ENCODE data around the gene TDRD7. TPM values are rescaled to one million over a fixed set of nuclear protein-coding genes. Genes with fewer than 3 reads are reported as not detected.

Gene TDRD7
- total RNA-seq, 1 donor from 2014 or later, result 9.4 TPM

DNA sequence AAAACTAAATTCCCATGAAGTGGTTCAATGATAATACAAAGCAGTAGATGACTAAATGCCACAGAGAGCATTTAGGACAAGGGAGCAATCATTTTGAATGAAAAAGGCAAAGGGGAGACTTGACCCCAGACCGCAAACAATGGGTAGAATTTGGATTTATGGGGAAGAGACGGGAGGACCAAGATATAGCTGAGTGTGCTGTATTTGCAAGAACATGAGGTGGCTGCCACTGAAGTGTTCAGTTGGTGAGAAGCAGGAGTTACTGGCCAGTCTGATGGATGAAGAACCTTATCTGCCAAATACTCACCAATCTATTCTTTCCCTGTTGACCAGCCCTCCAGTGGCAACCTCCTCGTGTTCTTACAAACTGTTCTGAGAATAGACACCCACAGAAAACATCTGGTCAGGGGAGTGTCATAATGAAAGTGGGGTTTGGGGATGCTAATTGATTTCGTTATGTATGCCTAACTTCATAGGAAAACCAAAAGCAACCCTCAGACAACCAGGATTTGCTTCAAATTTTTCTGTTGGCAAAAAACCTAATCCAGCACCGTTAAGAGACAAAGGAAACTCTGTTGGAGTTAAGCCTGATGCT lies 19.8 kb downstream of the TDRD7 start:
- DNase-seq (ENCODE audit: low read depth), result no peak
- H3K4me3 ChIP-seq (ENCODE audit: low read depth, low read length), result no peak overlapping the region
- TF ChIP-seq CTCF (conservative IDR thresholded peaks at IDR 0.05; ENCODE audit: low read depth, low read length), result no peak

DNA sequence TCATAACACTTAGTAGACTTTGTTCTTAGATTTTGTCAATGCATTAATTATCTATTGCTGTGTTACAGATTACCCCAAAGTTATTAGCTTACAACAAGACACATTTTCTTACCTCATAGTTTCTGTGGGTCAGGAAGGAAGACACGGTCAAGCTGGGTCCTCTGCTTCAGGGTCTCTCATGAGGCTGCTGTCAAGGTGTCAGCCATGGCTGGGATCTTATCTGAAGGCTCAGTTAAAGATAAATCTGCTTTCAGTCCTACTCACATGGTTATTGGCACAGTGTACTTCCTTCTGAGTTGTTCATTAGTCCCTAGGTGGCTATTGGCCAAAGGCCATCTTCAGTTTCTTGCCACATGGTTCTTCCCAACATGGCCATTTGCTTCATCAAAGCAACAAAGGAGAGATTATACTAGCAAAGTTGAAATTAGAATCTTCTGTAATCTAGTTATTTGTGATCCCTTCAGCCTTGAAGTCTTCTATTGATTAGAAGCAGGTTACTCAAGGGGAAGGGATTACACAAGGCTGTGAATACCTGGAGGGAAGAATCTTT lies 25.2 kb downstream of the TDRD7 start:
- DNase-seq (ENCODE audit: low read depth), result peak; percentile 7
- no peak overlapping the region for H3K4me3 ChIP-seq (ENCODE audit: low read depth, low read length)
- no peak for TF ChIP-seq CTCF (conservative IDR thresholded peaks at IDR 0.05; ENCODE audit: low read depth, low read length)

DNA sequence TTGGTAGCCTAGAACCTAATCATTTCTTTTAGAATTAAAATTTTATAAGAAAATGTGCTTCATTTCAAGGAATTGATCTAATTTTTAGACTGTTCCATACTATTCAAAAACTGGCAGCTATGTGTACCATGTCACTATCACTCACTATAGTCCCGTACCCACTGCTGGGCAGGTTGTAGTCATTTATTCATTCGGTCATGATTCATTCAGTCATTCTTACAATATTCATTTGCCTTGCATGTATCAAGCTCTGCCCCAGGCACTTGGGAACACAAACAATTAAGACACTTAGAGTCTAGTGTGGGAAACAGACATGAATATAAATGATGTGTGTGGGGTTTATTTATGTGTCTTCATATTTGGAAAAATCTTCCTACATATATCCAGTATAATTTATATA lies 26.4 kb downstream of the TDRD7 start:
- no peak for TF ChIP-seq CTCF (conservative IDR thresholded peaks at IDR 0.05; ENCODE audit: low read depth, low read length)
- DNase-seq (ENCODE audit: low read depth), result no peak
- H3K4me3 ChIP-seq (ENCODE audit: low read depth, low read length), result no peak overlapping the region

- no peak for TF ChIP-seq CTCF (conservative IDR thresholded peaks at IDR 0.05; ENCODE audit: low read depth, low read length)
- no peak overlapping the region for H3K4me3 ChIP-seq (ENCODE audit: low read depth, low read length)
- no peak for DNase-seq (ENCODE audit: low read depth)
Observed at GRCh38 chr9:97438666-97439065, 26.8 kb downstream of the TDRD7 start.

GRCh38 chr9:97440160-97440559 lies 28.3 kb downstream of the TDRD7 start:
- H3K4me3 ChIP-seq (ENCODE audit: low read depth, low read length), result no peak overlapping the region
- DNase-seq (ENCODE audit: low read depth), result no peak
- no peak for TF ChIP-seq CTCF (conservative IDR thresholded peaks at IDR 0.05; ENCODE audit: low read depth, low read length)

DNA sequence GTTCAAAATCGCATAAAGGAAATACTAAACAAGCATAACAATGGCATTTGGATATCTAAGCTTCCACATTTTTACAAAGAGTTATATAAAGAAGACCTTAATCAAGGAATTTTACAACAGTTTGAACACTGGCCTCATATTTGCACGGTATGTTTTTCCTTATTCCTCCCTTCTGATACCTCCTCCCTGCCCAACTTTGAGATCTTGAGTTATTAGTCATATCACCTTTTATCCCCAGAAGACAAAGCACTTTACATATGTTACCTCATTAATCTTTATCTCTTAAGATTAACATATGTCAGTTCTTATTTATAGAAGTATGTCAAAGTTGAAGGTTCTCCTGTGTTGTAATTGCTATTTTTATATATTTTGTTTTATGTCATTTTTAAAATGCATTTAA lies 29.8 kb downstream of the TDRD7 start:
- no peak for TF ChIP-seq CTCF (conservative IDR thresholded peaks at IDR 0.05; ENCODE audit: low read depth, low read length)
- DNase-seq (ENCODE audit: low read depth), result no peak
- H3K4me3 ChIP-seq (ENCODE audit: low read depth, low read length), result no peak overlapping the region

DNA sequence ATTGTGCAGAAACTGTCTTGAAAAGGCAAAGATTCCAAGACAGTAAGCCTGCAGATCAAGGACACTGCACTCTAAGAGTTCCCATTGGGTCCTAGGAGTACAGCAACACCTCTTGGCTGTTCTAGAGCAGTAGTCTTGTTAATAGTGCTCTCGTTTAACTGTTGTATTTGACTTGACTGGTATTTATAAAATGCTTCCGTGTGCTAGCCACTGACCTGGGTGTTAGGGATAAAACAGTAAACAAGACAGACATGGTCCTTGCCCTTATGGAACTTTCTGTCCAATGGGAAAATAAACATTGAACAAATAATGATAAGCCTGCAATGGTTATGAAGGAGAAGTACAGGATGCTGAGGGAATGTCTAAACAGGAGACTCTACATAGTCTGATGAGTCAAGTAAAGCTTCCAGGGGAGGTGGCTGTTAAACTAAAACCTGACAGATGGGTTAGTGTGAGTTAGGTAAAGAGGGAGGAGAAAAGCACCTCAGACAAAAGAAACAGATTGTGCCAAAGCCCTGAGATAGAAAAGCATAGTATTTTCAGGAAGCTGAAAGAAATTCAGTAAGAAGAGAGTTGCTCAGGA lies 33.3 kb downstream of the TDRD7 start:
- no peak overlapping the region for H3K4me3 ChIP-seq (ENCODE audit: low read depth, low read length)
- no peak for TF ChIP-seq CTCF (conservative IDR thresholded peaks at IDR 0.05; ENCODE audit: low read depth, low read length)
- DNase-seq (ENCODE audit: low read depth), result no peak

Measured in epithelial cell of proximal tubule (primary cell).